HG03439 (cell line): ENCODE measurements around the gene BEX2.

Experiments
- ATAC-seq: cut with Tn5 transposase; IDR thresholded peaks from one replicate; pipeline ENCODE4 v1.9.1; 2021; ENCODE audit warnings: mild to moderate bottlenecking, moderate library complexity; ENCODE audit not compliant: unreplicated experiment

BEX2 gene

DNA sequence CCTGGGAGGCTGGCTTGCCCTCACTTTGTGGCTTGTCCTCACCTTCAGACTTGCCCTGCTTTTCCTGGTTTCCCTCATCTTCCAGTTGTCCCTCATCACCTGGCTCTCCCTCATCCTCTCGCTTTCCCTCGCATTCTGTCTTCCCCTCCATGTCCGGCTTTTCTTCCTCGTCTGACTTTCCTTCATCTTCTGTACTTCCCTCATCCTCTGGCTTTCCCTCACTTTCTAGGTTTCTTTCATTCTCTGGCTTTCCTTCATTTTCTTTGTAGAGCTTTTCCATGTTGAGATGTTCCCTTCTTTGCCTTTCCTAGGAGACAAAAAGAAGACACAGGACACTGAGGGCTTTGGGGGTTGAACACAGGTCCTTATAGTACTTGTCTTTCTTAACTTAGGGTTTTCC is 36.5 kb downstream of the BEX2 start:
- ATAC-seq: no peak
